Fibroblast of skin of back (primary cell): ENCODE measurements around the gene RGS6.

Experiments
- DNase-seq: peaks from one replicate; pipeline ENCODE4 v3.0.0-alpha.2; 2013

The RGS6 gene

DNA sequence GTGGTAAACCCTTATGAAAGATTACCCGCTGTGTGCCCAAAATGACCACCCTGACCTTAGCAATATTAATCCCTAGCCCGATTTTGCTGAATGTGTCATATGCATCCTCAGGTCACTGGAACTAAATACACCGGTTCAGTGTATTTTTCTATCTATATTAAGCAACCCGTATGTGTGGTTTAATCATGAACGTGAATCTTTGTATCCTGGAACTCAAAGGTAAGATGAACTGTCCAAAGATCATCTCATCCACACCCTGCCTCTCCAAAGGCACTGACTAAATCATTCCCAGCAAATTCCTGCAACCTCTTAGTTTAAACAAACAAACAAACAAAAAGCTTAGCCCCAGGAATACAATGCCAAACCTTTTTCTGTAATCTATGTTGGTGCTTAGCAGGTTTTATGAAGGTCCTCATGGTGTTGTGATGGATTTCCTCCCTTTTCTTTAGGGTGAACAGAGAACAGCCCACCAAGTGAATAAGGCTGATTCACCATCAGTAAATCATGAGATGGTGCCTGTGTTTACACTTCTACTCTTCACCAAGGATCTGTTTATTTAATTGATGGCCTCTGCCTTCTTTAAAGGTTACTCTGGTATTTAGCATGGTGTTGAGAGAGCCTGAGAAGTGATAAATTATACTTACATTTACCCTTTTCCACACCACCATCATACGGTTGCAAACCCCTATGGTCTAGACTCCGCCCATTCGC lies 663.1 kb downstream of the RGS6 start:
- DNase-seq: no peak

DNA sequence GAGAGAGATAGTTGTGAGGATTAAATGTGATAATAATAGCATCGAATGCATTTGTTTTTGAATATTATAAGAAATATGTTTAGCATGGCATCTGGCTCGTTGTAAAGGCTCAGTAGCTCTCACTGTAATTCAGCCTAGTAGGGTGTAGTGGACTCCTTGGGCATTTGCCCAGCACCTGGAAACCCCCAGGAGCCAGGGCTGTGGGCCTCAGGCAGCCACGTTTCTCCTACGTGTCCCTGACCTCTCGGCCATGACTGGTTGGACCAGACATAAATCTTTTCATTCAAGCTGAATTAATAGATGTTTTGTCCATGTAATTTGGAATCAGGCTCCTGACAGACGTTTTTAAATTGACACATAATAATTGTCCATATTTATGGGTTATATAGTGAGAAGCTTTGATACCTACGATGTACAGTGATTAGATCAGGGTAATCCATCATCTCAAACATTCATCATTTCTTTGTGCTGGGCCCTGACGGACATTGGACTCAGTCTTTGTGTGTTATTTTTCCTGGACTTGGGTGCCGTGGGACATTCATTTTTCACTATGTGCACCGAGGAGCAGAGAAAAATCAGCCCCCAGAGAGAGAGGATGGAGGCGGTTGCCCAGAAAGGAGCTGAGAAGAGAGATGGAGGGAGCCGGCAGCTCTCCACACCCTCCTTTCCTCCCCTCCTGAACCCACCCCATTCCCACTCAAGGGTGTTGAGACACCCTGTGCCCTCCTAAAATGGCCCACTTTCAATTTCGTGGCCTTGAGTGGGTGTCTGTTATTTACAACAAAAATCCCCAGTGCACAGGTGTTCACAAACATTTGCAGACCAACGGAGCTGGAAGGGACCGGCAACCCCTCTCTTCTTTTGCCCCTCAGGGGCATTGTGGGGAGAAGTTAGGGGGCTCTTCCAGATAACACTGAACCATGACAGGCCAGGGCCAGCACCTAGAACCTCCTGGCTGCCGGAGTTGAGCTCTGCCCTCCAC lies 665.3 kb downstream of the RGS6 start:
- no peak for DNase-seq

DNA sequence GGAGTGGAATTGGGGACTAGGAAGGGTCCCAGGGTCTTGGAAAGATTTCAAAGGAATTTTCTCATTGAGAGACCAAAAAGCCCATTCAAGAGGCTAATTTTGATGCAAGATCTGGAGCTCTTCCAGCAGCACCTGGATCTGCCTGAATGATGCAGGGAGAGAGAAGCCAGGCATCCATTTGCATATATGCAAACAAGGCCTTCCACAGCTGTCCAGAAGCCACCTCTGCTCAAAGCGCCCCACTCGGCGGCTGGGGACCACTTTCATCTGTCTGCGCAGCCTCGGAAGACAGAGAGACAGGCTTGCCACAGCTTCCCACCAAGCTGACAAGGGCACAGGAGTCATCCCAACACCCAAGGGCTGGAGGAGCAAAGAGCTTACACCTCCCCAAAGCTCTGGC lies 666.1 kb downstream of the RGS6 start:
- DNase-seq: no peak

DNA sequence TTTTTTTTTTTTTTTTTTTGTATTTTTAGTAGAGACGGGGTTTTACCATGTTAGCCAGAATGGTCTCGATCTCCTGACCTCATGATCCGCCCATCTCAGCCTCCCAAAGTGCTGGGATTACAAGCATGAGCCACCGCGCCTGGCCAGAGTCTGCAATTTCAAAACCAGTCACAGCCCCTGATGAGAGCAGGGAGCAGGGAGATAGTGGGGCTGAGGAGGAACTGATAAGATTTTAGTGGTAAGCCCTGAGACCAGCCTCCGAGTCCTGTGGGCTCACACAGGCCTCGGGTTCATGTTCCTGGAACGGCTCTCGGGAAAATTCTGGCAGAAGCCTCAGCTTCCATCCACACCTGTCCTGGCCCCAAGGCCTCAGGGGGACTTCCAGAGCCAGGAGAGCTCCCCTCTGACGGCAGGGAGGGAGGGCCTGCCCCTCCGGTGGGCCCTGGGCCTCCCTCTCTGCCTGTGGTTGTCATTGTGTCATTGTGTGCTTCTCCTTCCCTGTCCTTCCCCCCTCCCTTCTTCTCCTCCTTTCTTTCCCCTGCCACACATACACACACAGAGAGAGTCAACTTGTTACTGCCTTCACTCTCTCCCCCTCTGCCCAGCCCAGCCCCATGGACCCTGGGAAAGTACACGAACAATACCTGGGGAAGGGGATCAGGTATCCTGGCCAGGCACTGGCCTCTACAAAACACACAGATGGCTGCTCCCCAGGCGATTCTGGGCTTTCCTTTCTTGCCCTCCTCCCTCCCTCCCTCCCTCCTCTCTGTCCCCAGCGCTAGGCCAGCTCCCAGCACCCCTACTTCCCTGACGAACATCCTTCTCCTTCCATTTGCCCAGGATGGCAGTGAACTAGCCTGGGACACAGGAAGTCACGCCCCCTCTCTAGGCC lies 667.6 kb downstream of the RGS6 start:
- DNase-seq: no peak

DNA sequence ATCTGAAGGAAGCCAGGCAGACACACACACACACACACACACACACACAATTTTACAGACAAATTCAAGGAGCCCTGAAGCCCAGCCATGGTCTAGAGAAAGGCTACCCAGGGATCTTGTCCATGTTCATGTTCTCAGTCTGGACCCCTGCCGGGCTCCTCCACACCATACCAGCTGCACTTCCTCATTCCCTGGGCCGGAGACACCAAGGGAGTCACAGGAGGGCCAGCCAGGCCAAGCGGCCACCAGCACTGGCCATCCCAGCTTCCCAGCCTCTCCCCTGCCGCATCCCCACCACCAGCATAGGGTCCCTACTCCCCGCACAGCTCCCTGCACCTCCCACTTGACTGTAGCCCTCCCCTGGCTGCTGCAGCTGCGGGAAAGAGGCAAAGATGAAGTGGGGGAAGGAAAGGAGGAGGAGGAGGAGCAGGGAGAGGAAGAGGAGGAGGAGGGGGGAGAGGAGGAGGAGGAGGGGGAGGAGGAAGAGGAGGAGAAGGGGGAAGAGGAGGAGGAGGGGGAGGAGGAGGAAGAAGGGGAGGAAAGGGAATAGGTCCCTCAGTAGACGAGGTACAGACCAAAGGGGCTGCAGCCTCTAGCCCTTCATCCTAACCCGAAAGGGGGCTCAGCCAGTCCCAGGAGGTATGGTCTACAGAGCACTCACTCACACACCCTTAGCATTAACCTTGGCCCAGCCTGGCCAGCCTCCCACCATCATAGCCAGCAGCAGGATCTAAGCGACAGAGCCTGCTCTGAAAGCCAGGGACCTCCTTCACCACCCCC lies 668.5 kb downstream of the RGS6 start:
- no peak for DNase-seq

DNA sequence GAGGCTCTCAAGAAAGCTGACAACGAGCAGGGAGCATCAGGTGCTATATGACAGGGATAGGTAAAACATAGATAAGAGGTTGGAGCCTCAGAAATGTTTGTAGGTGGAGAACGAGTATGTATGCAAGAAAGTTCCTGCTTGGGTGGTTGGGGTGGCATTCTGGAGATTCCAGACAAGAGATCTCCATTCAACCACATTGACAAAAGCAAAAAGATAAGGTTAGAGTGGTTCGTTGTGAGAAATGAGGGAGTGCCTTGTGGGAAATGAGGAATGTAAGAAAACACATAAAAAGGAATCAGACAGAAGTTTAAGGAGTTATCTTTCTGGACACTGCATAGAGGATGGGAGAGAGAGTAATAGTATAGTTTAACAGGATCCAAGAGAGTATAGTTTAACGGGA lies 671.4 kb downstream of the RGS6 start:
- peak; percentile 33 for DNase-seq

DNA sequence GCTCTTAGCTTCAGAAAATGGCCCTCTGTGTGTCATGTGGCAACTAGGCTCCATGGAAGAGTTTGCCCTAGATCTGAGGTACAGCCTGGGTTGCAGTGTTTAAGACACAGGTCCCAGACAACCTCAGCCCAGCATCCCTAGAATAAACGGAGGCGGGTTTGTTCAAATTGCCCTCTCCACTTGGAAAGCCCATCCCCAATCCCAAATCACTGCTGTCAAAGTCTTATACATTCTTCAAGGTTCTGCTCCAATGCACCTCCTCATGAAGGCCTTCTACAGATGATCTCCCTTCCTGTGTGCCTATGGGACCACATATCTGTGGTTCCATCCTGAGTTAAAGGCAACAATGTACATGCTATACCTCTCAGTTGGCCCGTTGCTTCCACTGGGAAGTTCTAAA lies 671.9 kb downstream of the RGS6 start:
- peak; percentile 27 for DNase-seq

DNA sequence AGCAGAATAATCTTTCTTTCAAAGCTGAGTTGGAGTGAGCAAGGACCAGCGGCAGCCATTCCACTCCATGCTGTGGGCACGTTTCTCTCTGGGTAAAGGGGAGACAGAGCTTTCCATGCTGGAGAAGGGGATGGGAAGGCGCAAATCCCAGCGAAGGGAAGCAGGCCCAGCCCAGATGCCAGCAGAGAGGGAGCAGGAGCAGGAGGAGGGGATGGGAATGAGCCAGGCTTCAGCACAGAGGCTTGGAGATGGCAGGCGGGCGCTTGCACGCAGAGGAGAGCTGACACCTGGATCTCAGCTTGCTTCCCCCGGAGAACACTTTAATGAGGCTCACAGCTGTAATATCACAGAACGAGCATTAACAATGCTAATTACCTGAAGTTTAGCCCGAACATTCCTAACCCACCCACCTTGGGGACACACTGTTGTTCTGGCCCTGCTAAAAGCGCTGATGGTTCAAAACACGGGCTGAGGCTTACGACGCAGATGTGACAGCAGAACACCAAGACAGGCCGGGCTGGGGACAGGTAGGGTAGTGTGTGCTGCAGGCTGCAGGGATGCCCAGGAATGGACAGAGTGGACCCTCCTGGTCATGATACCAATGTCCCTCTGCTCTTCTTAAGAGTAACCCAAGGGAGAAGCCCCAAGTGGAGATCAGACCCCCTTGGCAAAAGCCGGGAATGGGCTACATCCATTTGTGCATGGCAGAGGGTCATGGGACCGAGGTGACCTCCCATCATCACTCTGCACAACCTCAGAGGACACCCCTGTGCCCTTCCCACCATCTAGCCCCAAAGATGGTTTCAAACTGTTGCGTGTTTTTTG lies 673.1 kb downstream of the RGS6 start:
- no peak for DNase-seq

DNA sequence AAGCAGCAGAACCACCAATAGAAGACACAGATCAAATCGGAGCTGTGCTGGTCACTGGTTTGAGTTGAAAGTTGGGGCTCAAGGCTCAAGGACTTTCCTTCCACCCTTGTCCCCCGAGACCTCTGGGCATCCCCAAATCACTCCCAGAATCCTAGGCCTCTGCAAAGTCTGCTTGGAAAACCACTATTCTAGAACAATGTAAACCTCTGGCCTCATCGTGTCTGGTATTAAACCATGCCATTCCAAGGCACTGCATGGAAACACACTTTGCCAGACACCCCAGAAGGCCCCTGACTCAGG lies 673.6 kb downstream of the RGS6 start:
- no peak for DNase-seq

DNA sequence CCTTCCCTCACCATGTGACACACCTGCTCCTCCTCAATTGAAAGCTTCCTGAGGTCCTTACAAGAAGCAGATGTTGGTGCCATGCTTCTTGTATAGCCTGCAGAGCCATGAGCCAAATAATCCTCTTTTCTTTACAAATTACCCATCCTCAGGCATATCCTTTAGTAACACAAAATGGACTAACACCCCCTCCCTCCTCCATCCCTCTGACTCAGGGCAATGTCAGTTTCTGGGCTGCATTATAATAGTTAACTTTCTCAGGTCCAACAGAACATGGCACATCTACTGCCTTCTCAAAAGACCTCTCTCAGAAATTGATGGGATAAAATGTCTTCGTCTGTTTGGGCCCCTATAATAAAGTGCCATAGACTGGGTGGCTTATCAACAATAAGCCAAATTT lies 674.6 kb downstream of the RGS6 start:
- DNase-seq: no peak

DNA sequence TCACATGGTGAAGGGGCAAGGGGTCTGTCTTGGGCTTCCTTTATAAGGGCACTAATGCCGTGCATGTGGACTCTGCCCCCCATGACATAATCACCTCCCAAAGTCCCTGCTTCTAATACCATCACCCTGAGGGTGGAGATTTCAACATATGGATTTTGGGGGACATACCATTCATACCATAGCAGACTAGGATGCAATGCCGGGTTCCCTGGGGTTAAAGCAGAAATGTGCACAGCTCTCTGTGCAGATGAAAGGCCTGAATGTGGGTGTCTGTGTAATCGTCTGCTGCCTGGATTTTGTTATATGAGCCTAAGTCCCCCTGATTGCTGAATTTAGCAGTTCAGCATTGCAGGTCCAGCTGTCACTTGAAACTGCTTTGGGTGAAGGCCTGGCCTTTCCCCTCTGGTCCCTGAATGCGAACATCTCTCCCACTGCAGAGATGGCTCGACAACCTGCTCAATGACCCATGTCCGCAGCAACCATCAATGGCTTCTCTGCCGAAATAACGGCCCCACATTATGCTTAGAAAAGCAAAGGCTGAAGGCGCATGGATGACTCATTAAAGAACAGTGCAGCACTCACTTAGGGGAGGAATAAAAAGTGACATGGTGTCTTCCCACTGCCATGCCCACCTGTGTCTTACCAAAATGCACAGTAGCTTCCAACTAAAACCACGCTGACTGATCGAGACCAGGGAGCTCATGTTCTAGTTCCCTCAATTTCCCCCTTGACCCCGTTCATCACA lies 675.3 kb downstream of the RGS6 start:
- peak; percentile 45 for DNase-seq

DNA sequence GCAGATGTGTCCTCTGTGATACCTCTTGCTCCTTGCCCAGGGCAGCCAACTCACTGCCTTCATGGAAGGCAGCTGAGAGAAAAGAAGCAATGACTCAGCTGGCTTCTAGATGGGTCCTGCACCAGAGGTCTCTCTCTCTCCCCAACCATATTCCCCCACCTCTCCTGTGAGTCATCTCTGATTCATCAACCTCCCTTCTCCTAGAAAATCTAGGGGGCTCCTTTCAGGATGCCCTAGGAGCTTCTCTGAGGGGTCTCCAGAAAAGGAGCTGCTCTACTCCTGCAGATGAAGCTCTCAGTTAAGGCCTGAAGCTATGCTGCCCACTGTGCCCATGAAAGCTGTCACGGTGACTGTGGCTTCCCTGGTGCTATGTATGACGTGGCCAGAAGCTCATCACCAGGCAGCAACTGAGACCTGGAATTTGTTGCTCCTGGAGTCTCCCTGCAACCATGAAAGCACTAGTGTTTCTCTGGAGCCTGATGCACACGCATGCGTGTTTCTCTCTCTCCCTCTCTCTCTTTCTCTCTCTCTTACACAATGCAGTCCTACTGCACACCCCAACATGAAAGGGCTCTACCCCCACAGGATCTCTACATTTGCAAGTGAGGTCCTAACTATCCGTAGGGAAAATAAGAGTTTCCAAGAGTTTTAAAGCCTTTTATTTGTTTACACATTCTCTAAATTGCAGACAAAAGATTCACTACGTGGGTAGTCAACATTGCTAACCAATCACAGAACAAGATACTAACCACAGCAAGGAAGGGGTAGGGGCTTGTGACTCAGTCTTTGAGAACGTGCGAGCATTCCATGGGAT lies 676.4 kb downstream of the RGS6 start:
- DNase-seq: peak; percentile 96

DNA sequence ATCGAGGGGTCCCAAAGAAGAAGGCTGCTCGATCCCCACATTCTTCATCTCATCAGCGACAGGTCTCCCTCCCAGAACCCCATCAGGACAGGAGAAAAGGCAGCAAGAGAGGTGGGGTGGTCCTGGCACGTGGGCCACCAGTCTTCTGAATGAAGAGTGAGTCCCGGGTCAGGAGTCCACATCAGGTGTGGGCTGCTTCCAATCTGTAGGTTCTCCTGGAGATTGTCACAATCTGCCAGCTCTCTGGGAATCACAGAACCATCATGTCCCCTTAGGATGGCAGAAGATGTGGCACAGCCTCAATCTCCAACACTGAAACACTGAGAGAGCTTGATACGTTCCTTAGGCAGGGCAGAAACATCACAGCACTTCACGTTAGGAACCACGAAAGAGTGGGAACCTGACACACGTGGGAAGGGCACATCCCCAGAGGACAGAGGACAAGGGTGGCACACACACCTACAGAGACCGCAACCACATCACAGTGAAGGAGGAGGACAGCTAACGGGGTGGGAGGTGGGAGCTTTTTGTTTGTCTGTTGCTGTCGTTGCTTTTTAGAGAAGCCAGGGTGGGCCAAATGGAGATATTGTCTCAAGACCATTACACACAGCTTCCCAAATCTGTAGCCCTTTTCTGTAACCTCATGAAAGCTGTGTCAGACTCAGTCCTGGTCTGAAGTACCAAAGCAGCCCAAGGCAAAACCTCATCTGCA lies 677.1 kb downstream of the RGS6 start:
- no peak for DNase-seq

DNA sequence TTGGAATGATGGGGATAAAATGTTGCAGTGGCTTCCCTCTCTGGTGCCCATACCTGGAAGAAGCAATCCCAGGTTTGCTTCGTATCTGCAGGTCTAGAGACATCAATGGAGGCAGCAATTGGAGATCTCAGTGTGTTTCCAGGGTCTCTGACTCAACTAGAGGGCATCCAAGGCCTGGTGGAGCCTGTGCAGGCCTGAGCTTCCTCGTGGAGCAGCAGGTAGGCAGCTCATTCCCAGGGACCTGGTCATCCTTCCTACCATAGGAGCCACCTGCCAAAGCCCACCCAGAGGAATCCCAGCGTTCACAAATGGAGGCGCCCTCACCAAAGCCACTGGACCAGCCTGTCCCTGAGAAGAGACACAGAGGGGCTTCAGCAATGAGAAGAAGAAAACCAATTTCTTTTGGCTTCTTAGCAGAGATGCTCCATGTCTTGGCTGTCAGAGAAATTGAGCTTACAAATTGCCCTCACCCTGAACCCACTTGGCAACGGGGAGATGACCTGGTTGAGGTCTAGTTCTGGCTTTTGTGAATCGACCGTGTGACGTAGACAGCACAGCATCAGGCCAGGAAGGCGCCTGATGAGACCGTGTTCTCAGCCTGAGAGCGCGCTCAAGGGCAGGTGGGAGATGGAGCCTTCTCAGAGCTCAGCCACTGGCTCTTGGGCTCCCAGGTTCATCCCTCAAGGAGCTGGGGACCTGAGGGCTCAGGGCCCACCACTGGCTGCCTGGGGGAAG lies 678.0 kb downstream of the RGS6 start:
- no peak for DNase-seq

DNA sequence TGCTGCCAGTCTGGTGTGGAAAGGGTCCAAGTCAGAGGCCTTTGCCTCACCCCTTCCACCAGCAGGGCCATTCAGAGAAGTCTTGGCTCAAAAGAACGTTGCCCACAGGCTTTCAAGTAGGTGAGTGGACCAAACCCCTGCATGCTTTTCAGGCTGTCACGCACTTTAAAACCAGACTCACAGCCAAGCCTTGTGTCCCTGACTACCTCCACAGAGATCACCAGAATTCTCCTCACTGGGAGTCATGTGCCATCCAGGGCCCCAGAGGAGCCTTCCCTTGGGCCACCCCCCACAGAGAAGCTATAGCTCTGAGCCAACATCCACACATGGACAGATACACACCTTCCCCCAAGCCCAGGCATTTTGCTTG lies 678.6 kb downstream of the RGS6 start:
- DNase-seq: peak; percentile 54

DNA sequence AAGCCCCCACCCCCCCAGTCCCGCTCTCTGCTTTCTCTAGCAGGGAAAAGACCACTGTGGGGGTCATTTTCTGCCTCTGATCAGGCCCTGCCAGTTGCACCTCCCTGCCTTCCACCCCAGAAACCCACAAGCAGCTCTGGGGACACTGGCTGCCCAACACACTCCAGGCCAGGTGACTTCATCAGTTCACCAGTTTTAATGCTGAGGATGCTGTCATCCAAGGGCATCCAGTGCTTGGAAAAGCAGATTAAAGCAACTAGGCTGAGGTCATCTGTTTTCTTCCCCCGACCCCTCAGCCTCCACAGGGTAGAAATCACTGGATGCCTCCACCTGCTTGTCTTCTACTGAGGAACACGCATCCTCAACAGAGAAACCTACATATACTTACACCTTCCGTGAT lies 679.3 kb downstream of the RGS6 start:
- DNase-seq: no peak

DNA sequence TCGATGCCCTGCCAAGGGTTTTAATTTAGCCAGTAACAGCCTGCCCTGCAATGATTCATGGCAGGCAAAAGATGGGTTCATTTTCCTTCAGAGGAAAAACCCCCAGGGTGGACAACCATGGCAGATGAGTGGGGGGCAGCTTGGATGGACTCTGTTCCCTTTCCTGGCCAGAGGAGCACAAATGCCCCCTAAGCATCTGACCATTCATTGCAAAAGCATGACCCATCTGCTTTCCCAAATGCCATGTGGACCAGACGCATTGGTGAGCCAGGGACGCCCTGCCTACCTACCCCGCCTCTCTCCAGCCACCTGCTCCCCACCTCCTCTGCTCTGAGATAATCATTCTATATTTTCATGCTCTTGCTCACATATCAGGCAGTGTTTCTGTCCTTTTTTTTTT lies 679.8 kb downstream of the RGS6 start:
- no peak for DNase-seq

DNA sequence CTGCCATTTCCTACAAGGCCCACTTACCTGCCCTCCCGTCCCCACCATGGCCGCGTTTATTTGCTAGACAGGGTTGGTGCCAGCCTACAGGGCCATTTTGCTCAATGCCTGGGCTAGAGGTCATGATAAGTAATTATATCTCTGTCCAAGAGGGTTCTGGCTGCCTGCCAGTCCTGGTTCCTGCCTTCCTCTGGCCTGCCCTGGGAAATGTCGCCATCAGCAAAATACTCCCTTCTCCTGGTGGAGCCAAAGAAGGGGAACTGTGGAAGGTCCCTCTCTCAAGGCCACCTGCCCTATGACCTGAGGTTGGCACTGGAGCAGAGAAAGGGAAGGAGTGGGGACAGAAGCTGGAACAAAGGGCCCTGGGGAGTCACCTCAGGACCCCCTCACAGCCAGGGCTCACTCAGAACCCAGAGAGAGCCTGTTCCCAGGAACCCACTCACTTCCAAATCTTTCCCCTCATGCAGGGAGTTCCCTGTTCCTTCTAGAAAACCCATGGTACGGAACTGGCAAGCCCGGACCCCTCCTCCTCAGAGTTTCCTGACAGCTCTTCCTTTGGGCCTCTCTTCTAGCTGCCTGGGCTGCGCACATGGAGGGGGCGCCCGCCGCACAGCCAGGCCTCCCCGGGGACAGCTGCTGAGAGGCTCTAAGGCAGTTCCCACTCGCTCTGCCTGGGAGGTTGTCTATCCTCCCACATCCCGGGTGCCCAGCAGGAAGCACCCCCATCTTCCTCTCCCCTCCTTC lies 681.2 kb downstream of the RGS6 start:
- DNase-seq: no peak
